Stromal cell of bone marrow (primary cell): ENCODE measurements around the gene ADAM19.

Experiments
- DNase-seq: peaks from one replicate; pipeline ENCODE4 v3.0.0-alpha.2; 2012; ENCODE audit warnings: low read depth

The ADAM19 gene, protein sequence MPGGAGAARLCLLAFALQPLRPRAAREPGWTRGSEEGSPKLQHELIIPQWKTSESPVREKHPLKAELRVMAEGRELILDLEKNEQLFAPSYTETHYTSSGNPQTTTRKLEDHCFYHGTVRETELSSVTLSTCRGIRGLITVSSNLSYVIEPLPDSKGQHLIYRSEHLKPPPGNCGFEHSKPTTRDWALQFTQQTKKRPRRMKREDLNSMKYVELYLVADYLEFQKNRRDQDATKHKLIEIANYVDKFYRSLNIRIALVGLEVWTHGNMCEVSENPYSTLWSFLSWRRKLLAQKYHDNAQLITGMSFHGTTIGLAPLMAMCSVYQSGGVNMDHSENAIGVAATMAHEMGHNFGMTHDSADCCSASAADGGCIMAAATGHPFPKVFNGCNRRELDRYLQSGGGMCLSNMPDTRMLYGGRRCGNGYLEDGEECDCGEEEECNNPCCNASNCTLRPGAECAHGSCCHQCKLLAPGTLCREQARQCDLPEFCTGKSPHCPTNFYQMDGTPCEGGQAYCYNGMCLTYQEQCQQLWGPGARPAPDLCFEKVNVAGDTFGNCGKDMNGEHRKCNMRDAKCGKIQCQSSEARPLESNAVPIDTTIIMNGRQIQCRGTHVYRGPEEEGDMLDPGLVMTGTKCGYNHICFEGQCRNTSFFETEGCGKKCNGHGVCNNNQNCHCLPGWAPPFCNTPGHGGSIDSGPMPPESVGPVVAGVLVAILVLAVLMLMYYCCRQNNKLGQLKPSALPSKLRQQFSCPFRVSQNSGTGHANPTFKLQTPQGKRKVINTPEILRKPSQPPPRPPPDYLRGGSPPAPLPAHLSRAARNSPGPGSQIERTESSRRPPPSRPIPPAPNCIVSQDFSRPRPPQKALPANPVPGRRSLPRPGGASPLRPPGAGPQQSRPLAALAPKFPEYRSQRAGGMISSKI

DNA sequence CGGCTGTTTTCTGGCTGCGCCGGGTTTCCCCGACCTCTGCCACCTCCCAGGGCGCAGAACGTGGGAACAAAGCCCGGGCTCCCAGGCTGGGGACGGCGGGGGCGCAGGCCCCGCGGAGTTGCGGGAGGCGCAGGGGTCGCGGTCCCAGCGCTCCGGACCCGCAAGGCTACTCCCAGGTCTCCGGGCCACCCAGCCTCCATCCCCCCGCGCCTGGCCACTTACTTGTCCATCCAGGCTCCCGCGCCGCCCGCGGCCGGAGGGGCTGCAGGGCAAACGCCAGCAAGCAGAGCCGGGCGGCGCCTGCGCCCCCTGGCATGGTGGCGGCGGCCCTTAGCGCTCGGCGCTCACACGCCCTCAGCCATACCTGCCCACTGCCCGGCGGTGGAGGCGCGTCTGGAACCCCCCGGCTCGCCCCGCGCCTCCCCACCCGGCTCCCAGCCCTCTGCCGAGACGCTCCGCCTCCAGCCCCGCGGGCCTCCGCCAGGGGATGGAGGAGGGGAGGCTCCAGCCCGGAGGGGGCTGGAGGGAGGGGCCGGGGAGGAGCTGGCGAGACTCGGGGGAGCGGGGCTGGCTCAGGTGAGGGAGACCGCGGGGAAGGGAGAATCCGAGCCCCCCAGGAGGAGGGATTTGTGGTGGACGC lies at the start of gene ADAM19:
Gene ADAM19, minus strand, starts transcription at position 395 of the 640 bp plus-strand sequence. Its CDS starts 79 bp downstream, at position 316.
- no peak for DNase-seq

DNA sequence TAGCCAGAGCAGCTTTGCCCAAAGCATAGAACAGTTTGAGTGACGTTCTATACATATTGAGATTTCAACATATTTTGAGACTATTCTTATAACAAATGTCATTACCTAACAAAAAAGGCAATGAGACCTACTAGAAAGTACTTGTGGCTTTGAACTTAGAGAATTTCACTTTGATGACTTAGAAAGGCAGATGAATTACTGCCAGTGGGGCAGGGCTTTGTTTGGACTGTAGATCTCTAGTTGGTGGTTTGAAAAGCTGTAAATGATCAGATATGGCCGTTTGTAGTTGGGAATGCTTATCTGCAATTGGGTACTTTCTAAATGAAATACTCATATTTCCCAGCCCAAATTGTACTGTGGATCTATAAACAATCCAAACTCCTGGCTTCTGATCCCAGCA lies 48.6 kb upstream of the ADAM19 start:
- DNase-seq = no peak

DNA sequence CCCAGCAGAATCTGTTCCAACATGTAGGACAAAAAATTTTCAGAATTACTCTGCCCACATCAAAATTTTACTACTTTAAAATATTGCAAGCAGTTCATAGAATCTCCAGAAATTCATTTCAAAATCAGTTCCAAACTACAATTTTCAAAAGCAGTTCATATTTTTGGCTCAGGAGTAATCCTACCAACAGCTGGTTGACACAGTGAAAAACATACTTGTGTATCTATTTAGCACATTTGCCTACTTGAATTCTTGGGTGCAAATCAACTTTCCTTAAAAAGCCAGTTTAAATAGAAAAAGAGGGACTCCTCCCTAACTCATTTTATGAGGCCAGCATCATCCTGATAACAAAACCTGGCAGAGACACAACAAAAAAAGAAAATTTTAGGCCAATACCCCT lies 45.2 kb upstream of the ADAM19 start:
- DNase-seq = no peak

DNA sequence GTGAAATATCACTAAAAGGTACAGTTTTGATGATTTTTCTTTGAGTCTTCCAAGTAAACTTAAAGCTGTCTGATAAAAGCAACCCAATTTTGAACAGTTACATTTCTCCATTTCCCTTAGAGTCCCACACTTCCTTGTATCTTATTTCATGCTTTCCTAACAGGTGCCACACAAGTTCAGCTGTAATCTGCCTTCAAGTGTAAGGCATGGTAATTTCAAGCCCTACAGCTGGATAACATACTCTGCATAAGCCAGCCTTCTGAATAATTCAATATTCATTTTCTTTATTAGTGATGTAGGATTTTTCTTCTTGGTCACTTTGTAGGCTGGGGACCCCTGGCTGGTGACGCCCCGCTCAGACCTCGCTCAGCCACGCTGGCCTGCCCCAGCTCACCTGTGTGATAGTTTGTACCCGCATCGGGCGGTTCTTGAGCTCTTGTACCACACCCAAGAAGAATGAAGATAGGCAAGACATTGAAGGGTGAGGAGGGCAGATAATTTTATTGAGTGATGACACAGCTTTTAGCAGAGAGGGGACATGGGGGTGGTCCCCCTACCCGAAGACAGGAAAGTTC lies 42.7 kb upstream of the ADAM19 start:
- DNase-seq = no peak

DNA sequence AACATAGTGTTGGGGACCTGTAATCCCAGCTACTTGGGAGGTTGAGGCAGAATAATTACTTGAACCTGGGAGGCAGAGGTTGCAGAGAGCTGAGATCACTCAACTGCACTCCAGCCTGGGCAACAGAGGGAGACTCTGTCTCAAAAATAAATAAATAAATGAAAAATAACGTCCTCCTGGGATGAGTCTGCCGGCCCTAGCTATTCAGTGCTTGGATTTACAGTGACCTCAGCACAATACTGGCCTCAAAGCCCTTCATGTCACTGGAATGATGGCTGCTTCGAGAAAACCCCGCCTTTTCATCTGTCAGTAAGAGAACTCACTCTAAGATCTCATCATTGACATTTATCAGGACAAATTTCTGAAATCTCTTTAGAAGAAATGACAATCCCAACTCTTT lies 41.2 kb upstream of the ADAM19 start:
- DNase-seq = no peak

DNA sequence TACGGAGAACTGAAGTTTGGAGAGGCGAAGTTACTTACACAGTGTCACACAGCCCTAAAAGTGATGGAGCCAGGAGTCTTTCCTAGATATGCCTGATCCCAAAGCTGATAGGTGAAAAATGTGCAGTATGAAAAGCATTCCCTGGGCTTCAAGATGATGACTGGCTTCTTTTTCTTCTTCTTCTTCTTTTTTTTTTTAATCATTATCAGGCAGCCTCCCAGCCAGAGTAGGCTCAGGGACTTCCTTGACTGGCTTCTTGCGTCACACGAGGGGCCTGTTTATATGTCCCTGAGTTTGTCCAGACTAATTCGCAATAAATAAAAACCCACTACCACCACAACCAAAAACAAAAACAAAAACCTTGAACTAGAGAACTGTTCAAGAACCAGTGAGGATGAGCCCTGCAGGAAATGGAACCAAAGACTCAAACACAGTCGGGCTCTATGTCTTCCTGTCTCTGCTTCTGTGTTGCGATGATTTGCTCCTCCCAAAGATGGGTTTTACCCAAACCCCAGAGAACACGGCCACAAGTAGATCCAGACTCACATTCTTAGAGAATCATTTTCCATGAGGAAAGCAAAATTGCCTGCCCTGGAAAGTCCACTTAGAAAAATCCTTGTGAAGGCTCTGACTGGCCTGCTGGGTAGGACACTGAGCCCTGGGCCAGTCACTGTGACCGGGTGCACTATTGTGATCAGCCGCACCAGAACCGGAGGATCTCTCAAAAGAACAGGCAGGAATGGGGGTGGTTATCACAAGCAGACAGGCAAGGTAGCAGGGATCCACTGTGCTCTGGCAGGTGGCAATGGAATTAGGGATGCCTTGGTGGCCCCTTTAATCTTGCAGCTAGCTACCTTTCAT lies 38.0 kb upstream of the ADAM19 start:
- no peak for DNase-seq

DNA sequence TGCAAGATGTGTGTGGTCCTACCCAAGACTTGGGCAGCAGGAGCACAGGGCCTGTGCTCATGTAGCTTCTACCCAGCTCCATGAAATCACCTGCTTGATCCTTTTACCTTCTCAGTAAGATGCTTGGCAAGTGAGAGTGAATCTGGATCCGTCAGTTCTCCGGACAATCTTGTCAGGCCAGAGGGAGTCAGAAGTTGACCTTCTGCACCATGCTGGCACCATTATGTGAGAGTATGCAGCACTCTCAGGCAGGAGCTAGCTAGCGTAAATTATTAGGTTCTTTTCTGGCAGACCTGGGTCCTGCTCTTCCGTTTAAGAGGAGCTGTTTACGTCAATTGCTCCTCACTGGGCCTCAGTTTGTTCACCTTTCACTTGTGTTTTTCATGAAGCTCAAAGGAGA lies 37.0 kb upstream of the ADAM19 start:
- no peak for DNase-seq

DNA sequence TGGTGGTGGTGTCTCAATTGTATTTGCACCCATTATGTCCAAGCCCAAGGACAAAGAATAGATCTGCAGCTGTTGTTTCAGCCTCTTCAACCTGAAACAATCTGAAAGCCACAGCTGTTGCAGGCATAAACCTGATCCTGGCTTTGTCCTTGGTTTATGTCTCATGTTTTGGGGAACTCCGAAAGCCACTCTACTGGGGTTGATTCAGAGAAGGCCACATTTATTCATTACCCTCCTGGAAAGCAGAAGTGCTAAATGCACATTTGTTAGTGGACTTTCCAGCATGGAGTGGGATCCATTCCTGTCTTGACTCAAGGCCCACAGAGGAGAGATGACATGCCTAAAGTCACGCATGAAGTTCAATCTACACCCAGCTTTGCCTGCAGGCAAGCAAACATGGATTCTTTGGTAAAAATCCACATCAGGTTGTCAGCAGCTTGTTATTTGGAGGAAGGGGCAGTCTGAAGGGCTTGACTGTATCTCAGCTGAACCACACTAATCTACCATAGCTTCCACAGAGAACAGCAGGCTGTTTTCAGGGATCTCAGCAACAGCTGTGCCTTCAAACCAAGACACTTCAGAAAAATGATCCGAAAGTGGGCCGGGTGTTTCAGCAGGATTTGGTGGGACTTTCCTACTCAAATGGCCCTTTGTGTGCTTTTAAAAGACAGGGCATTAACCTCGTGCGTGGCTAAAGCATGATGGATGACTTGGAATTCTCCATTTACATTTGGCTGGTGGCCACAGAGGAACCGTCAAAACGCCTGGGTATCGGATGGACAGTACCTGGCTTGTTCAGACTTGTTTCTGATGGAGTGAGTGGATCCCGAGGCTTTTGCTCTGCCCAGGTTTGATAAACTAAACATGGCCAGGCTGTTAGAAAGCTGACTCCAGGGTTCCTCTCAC lies 36.2 kb upstream of the ADAM19 start:
- no peak for DNase-seq

DNA sequence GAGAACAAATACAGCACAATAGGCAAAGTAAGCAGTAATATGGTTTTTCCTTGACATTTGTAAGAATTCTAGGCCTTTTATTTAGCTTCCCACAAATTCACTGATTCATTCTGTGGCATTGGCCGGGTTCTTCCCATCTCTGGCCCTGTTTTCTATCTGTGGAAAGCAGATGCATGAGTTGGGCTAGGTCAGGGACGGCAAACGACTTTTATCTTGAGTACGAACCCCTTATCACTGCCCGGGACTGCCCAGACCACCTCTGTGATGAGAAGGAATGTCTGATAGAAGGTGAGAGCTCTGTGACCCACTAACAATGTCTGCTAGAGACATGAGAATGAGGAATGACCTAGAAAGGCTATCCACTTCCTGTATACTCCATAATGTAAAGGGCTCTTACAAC lies 35.4 kb upstream of the ADAM19 start:
- DNase-seq = no peak

DNA sequence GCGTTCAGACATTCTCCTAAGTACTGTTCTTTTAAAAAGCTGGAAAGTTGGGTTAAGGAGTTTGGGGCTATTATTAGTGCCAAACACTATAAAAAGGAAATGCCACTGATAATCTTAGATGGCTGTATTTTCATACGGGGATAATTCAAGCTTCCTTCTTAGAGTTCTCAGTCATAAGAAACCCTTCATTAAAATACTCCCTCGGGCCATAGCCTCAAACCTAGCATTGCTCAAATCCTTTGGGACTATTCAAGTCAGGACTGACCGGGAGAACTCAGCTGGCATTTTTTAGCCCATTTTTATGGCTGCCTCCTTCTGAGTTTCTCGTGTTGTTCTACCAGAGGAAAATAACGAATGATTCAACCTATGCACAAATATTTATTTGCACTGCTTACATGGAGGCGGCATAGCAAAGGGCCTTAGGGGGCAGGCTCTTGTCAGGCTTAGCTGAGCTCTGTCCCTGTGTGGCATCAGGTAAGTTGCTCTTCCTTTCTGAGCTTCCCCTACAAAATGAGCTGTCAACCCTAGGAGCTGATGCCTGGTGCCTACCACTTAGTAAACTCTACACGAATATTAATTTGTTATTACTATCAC lies 33.5 kb upstream of the ADAM19 start:
- DNase-seq = no peak

DNA sequence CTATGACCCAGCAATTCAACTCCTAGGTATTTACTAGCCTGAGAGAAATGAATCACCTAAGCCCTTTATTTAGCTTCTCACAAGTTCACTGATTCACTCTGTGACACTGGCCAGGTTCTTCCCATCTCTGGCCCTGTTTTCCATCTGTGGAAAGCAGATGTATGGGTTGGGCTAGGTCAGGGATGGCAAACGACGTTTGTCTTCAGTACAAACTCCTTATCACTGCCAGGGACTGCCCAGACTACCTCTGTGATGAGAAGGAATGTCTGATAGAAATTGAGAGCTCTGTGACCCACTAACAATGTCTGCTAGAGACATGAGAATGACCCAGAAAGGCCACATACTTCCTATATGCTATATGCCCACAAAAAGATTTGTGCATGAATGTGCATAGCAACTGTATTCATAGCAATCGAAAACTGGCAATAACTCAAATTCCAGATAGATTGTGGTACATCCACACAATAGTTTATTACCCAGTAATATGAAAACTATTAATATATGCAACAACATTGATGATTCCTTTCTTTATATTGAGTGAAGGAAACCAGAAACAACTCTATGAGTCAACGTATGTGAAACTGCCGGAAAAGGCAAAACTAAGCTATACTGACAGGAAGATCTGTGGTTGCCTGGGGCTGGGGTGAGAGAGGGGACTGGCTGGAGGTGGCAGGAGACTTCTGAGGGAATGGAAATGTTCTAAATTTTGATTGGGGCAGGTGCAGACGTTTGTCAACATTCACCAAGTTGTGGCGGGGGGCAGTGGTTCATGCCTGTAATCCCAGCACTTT lies 32.0 kb upstream of the ADAM19 start:
- no peak for DNase-seq

DNA sequence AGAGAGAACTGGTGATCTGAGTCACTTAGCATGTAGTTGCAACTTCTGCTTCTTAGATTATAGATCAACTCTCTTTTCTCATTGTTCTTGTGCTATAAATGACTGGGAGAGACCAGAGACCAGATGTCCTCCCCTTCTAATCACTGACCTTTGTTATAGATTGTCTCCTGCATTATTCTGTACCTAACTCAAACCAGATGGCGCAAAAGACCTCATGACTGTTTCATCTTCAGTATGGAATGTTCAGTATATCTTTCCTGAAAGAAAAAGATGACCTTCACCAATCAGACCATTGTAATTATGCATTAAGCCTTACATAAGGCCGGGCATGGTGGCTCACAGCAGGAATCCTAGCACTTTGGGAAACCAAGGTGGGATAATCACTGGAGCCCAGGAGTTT lies 30.5 kb upstream of the ADAM19 start:
- no peak for DNase-seq

DNA sequence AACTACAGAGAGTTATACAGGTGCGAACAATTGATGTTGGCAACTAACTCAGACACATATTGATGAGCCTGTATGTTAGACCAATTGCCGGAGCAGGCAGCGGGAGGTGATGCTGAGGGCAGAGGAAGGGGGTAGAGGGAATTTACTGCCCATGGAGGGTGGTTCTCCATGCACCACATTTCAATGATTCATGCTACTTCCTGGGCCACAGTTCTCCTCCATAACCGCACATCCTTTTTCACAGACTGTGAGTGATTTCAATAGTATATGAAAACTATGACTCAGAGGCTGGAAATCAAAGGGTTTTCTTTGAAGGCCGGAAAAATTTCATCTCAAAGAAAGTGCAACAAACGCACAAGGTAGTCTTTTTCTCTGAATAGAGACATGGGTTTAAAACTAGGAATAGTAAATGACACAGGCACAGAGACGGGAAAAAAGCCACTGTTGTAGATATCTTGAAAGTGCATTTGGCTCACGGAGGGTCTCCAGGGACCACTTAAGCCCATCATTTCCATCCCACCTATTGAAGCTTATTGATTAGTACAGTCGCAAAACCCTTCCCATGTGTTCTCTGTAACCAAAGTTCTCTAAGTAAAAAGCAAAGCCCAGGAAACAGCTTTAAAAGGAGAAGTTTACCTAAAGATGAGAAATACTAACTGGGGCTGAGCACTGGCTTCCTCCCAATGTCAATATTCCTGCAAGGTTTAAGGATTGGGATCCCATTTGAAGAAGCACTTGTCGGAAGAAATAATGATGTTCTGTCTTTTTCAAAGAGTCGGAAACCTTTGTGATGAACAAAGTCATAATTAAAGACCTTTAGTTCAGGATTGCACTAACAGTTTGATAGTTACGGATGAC lies 28.0 kb upstream of the ADAM19 start:
- peak; percentile 72 for DNase-seq

DNA sequence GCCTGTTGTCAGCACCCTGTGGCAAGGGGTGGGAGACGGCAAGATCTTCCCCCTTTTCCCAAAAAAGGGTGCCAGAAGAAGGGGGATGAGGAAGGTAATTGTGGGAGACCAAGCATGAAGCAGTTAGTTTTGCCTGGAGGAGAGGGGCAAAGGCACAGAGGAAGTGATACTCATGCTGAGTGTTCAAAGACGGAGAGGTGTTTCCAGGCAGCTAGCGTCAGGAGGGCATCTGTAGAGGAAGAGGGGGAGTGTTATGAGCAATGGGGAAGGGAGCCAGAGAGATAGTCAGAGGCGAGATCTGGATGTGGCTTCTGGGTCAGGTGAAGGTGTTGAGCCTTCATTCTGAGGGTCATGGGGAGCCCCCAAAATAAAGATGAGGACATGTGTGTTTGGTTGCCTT lies 26.9 kb upstream of the ADAM19 start:
- no peak for DNase-seq

DNA sequence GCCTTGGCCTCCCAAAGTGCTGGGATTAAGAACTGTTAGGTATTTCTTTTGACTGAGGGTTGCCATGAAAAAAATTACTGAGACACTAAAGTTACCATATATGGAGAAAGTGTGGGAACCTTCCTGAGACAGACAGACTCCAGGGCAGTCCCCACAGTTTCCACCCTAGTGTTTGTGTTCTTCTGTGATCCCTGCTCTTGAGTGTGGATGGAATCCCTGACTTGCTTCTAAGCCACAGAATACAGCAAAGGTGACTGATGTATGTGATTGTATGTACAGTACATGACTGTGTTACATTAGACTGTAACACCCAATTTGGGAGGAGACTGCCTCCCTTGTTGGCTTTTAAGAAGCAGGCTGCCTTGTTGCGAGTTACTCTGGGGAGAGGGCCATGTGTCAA lies 24.7 kb upstream of the ADAM19 start:
- no peak for DNase-seq

DNA sequence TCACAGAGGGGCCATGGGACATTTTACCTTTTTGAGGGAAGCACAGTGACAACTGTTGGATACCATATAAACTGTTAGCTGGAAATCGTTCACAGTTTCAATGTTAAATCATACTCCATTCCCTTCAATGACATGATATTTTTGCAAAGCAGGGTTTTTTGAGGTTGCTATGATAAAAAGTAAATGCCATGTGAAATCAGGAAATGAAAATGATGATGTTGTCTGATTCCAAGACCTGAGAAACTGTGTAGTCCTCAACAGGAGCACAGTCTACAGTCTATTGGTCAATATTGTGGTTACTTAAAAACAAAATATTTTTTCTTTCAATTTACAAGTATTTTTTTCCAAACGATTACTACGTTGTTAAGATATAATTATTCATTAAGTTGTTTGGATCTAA lies 24.0 kb upstream of the ADAM19 start:
- DNase-seq = no peak

DNA sequence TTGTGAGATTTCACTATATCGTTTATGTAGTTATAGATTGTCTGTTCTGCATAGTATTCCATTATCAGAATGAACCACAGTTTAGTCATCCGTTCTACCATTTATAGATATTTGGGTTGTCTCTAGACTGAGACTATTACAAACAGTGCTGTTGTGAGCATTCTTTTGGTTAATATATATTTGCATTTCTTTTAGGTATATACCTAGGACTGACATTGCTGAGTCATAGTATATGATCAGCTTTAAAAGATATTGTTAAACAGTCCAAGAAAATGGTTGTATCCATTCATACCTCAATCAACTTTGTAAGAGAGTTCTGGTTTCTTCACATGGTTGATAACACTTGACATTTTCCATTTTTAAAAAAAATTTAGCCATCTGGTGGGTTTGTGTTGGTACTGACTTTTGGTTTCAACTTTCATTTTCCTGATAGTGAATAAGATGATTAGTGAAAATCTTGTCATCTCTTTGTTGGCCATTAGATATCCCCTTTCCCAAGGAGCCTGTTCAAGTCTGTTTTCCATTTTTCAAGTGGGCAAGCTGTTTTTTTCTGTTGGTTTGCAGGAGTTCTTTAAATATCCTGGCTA lies 22.9 kb upstream of the ADAM19 start:
- DNase-seq = no peak

DNA sequence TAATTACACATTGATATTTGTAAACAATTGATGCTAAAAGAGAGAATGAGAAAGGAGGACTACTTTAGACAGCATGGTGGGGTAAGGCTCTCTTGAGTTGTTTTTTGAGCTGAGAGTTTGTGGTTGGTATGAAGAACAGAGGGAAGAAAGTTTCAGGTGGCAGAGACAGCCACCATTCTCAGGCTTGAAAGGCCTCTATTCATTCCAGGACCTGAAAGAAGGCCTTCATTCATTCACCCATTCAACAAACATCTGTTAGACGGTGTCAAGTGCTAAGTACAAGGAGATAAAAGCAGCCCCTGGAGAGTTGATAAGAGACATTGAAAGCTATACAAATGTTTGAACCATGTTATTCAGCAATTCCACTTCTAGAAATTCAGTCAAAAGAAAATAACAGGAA lies 21.7 kb upstream of the ADAM19 start:
- no peak for DNase-seq
